Ectodermal cell (in vitro differentiated cells): ENCODE data around the gene DCP1A.
"Not testable (repeated sequence)": the region's sequence is repeated elsewhere in the genome, so short reads cannot be mapped to it uniquely, and the experiment has no call there.

Source experiments
- H3K27ac ChIP-seq: 2 replicates; pipeline ENCODE4 v1.7.0; 2013; ENCODE audit warnings: mild to moderate bottlenecking, low read depth, low read length; ENCODE audit not compliant: insufficient read depth, poor library complexity, severe bottlenecking
- H3K27me3 ChIP-seq: 2 replicates; pipeline ENCODE4 v1.7.0; 2013; ENCODE audit warnings: mild to moderate bottlenecking, low read length; ENCODE audit not compliant: insufficient read depth, control insufficient read depth, poor library complexity, severe bottlenecking
- H3K36me3 ChIP-seq: one replicate; pipeline ENCODE4 v1.7.0; 2013; ENCODE audit warnings: low read length; ENCODE audit not compliant: control insufficient read depth, insufficient read depth
- H3K4me1 ChIP-seq: one replicate; pipeline ENCODE4 v1.7.0; 2013; ENCODE audit warnings: low read length; ENCODE audit not compliant: control insufficient read depth, insufficient read depth
- H3K4me3 ChIP-seq: 2 replicates; pipeline ENCODE4 v1.7.0; 2013; ENCODE audit warnings: low read depth, low read length, control low read depth; ENCODE audit not compliant: insufficient read depth
- H3K9me3 ChIP-seq: 2 replicates; pipeline ENCODE4 v1.7.0; 2013; ENCODE audit warnings: mild to moderate bottlenecking, low read length, moderate library complexity; ENCODE audit not compliant: control insufficient read depth
- WGBS, 2 experiments: methylation state at CpG; one replicate each; pipeline ENCODE4 v1.1.7; 2013; ENCODE audit warnings: missing lambda C conversion rate in 2 of 2; 5-methylcytosine and 5-hydroxymethylcytosine counted together

The DCP1A gene

GRCh38 chr3:53273146-53273670 lies 74.1 kb downstream of the DCP1A start:
- Histone ChIP-seq H3K27ac (no peak overlapping the region), H3K36me3 (no peaks in the 10 kb centered on the region), H3K4me3 (no peak overlapping the region), H3K4me1 (peaks cover 8% of the 10 kb centered on the region), H3K9me3 (no peaks in the 10 kb centered on the region), H3K27me3 (no peaks in the 10 kb centered on the region)
- 88 to 89% methylated on average over 10 of the region's 10 CpGs for WGBS, 2 experiments

- Histone ChIP-seq H3K4me1 (peaks cover 12% of the 10 kb centered on the region), H3K27me3 (no peaks in the 10 kb centered on the region), H3K36me3 (no peaks in the 10 kb centered on the region), H3K27ac (peak overlapping the region; percentile 71), H3K4me3 (no peak overlapping the region), H3K9me3 (no peaks in the 10 kb centered on the region)
- 28 to 34% methylated on average over 12 of the region's 12 CpGs for WGBS, 2 experiments
These were observed 77.2 kb downstream of the DCP1A start for GRCh38 chr3:53269888-53270880.

- WGBS, 2 experiments = 94 to 96% methylated on average over 11 of the region's 11 CpGs
- H3K27ac ChIP-seq = not testable (repeated sequence)
- peaks cover 12% of the 10 kb centered on the region for H3K4me1 ChIP-seq
These were observed 78.2 kb downstream of the DCP1A start for GRCh38 chr3:53269193-53269592.

GRCh38 chr3:53267766-53268165 lies 79.6 kb downstream of the DCP1A start:
- Histone ChIP-seq H3K27ac (no peak overlapping the region), H3K4me1 (peaks cover 12% of the 10 kb centered on the region), H3K27me3 (no peaks in the 10 kb centered on the region), H3K4me3 (no peak overlapping the region), H3K9me3 (no peaks in the 10 kb centered on the region), H3K36me3 (no peaks in the 10 kb centered on the region)

More at GRCh38 chr3:53269193-53269592, 78.2 kb downstream of the DCP1A start:
- not testable (repeated sequence) for H3K27me3 ChIP-seq, H3K9me3 ChIP-seq, H3K4me3 ChIP-seq, H3K36me3 ChIP-seq

- H3K9me3 ChIP-seq = no peaks in the 10 kb centered on the region
- H3K36me3 ChIP-seq = no peaks in the 10 kb centered on the region
- no peak overlapping the region for H3K27ac ChIP-seq
- 86 to 92% methylated on average over 3 of the region's 3 CpGs for WGBS, 2 experiments
- H3K27me3 ChIP-seq = no peaks in the 10 kb centered on the region
- no peak overlapping the region for H3K4me3 ChIP-seq
- H3K4me1 ChIP-seq = peaks cover 8% of the 10 kb centered on the region
These were observed 82.6 kb downstream of the DCP1A start for GRCh38 chr3:53264718-53265117.

- peaks cover 17% of the 10 kb centered on the region for H3K4me1 ChIP-seq
- H3K36me3 ChIP-seq = no peaks in the 10 kb centered on the region
- 92% methylated on average over 3 to 4 of the region's 4 CpGs for WGBS, 2 experiments
- H3K27ac ChIP-seq = no peak overlapping the region
- no peaks in the 10 kb centered on the region for H3K27me3 ChIP-seq
- H3K9me3 ChIP-seq = no peaks in the 10 kb centered on the region
- no peak overlapping the region for H3K4me3 ChIP-seq
These were observed 83.4 kb downstream of the DCP1A start for GRCh38 chr3:53263907-53264306.

- 83 to 89% methylated on average over 5 of the region's 5 CpGs for WGBS, 2 experiments
- H3K27me3 ChIP-seq = no peaks in the 10 kb centered on the region
- H3K4me3 ChIP-seq = no peak overlapping the region
- H3K9me3 ChIP-seq = no peaks in the 10 kb centered on the region
- H3K36me3 ChIP-seq = no peaks in the 10 kb centered on the region
- peaks cover 21% of the 10 kb centered on the region for H3K4me1 ChIP-seq
- H3K27ac ChIP-seq = no peak overlapping the region
These were observed 85.6 kb downstream of the DCP1A start for GRCh38 chr3:53261712-53262111.

- H3K27ac ChIP-seq = no peak overlapping the region
- WGBS, 2 experiments = 91% methylated on average over 4 of the region's 4 CpGs
- no peaks in the 10 kb centered on the region for H3K27me3 ChIP-seq
- H3K4me3 ChIP-seq = no peak overlapping the region
- peaks cover 17% of the 10 kb centered on the region for H3K4me1 ChIP-seq
- no peaks in the 10 kb centered on the region for H3K36me3 ChIP-seq
- H3K9me3 ChIP-seq = no peaks in the 10 kb centered on the region
These were observed 87.0 kb downstream of the DCP1A start for GRCh38 chr3:53260286-53260785.

GRCh38 chr3:53259427-53260259 lies 87.7 kb downstream of the DCP1A start:
- no peaks in the 10 kb centered on the region for H3K9me3 ChIP-seq
- H3K4me1 ChIP-seq = peaks cover 17% of the 10 kb centered on the region
- no peak overlapping the region for H3K4me3 ChIP-seq
- no peaks in the 10 kb centered on the region for H3K36me3 ChIP-seq
- H3K27me3 ChIP-seq = no peaks in the 10 kb centered on the region
- WGBS, 2 experiments = 57 to 60% methylated on average over 9 of the region's 9 CpGs
- H3K27ac ChIP-seq = no peak overlapping the region
